HG03442 (cell line): ENCODE results near the gene IRS2.

Experiments used
- ATAC-seq: cut with Tn5 transposase; IDR thresholded peaks from one replicate; pipeline ENCODE4 v1.9.1; 2021; ENCODE audit warnings: mild to moderate bottlenecking, moderate library complexity; ENCODE audit not compliant: unreplicated experiment

IRS2 gene

GRCh38 chr13:109707044-109707741, 79.2 kb downstream of the IRS2 start:
- ATAC-seq: no peak

DNA sequence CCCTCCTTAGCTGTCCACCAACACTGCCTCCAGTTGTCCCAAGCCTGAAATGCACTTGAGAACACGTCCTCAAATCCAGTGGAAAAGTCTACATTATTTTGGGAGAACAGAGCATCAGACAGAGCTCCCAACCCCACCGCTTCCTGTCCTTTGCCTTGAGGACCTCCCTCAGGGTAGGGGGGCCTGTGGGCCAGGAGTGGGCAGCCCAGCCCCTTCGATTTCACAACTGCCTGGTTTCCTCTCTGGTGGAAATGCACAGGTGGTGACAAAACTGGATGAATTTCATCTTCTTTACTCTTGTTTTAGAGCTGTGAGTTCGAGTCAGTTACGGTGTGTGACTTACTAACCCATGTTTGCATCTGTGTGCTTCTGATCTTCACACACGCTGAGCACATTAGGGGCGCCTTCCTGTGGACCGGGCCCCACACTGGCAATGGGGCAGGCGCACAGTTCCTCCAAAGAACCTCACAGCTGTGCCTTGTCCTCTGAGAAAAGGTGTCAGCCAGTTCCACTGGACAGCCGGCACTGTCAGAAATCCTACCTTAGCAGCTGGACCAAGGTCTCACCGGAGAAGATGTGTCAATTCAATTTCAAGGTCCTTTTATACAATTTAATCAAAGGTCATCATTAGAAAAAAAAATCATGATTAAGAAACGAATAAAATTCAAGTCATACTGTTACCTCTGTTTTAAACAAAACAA, 80.2 kb downstream of the IRS2 start:
- ATAC-seq: no peak

- ATAC-seq: no peak
Measured at GRCh38 chr13:109704771-109705635, 81.4 kb downstream of the IRS2 start.

- ATAC-seq: no peak
Measured at GRCh38 chr13:109703250-109703649, 83.1 kb downstream of the IRS2 start.
